ENCODE data around the gene CASP1.
A peak's percentile ranks its signal among the peaks of the same experiment; 100 is the strongest.
"Not testable (repeated sequence)": the region's sequence is repeated elsewhere in the genome, so short reads cannot be mapped to it uniquely, and the experiment has no call there.

The CASP1 gene

DNA sequence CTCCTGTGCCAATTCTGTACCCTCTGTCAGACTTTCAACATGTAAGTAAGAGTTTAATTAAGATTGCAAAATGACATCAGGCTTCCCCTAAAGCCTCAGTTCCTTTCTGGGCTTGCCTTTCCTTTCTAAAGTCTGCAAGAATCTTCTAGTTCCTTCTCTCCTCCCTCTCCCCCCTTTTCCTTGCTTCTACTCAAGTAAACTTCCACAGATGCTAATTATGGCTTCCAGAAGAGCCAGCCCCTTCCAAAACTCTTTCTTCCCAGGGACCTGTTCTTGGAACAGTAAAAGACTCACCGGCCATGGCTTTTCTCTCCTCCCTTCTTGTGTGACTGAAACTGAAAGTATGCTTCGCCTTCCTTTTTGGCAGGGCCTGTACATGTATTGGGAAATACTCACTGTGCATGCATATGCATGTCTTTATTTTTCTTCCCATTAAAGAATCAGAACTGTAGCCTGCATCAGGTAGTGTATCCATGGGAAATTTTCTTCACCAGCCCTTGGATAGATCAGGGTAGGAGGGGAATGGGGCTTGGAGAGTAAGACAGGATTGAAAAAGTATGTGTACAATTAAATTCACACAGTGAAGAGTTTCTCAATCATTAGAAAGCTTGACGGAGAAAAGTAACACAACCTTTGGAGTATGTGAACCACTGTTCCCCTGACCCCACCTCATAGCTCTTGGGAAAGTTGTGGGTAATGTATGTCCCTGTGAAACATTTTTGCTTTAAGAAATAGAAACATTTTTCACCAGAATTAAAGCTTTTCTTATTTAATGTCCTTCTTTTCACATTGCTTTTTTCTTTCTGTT is at the start of gene CASP1:
CASP1 (minus strand) TSS at position 332 of the 808 bp plus-strand sequence; CDS start at position 301, 31 bp downstream.
- H3K36me3 ChIP-seq (replicated peaks): no peaks in the 10 kb centered on the region
- TF ChIP-seq, protein P1, sequence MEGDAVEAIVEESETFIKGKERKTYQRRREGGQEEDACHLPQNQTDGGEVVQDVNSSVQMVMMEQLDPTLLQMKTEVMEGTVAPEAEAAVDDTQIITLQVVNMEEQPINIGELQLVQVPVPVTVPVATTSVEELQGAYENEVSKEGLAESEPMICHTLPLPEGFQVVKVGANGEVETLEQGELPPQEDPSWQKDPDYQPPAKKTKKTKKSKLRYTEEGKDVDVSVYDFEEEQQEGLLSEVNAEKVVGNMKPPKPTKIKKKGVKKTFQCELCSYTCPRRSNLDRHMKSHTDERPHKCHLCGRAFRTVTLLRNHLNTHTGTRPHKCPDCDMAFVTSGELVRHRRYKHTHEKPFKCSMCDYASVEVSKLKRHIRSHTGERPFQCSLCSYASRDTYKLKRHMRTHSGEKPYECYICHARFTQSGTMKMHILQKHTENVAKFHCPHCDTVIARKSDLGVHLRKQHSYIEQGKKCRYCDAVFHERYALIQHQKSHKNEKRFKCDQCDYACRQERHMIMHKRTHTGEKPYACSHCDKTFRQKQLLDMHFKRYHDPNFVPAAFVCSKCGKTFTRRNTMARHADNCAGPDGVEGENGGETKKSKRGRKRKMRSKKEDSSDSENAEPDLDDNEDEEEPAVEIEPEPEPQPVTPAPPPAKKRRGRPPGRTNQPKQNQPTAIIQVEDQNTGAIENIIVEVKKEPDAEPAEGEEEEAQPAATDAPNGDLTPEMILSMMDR (IDR thresholded peaks at IDR 0.05; ENCODE audit: low read depth, low read length, missing control alignments): no peak
- DNase-seq: peak; percentile 81
- in situ Hi-C loops (cut with HindIII; ENCODE audit: low pct_ligation_motif_present, low sequenced_read_pairs): no loop called here
- no peaks in the 10 kb centered on the region for H3K27me3 ChIP-seq (replicated peaks)
- H3K27ac ChIP-seq: peak within 1 kb of the TSS; percentile 13
- H3K4me3 ChIP-seq (ENCODE audit: low read depth, low read length): no peak within 1 kb of the TSS

- in situ Hi-C loops (cut with HindIII; ENCODE audit: low pct_ligation_motif_present, low sequenced_read_pairs): no loop called here
- Histone ChIP-seq H3K4me3 (ENCODE audit: low read depth, low read length) (no peak overlapping the region), H3K27me3 (replicated peaks) (no peaks in the 10 kb centered on the region), H3K36me3 (replicated peaks) (no peaks in the 10 kb centered on the region), H3K27ac (no peak overlapping the region)
- TF ChIP-seq, protein P1 (IDR thresholded peaks at IDR 0.05; ENCODE audit: low read depth, low read length, missing control alignments): no peak
- DNase-seq: no peak
These were observed 46.6 kb upstream of the CASP1 start for GRCh38 chr11:105081412-105082150.

DNA sequence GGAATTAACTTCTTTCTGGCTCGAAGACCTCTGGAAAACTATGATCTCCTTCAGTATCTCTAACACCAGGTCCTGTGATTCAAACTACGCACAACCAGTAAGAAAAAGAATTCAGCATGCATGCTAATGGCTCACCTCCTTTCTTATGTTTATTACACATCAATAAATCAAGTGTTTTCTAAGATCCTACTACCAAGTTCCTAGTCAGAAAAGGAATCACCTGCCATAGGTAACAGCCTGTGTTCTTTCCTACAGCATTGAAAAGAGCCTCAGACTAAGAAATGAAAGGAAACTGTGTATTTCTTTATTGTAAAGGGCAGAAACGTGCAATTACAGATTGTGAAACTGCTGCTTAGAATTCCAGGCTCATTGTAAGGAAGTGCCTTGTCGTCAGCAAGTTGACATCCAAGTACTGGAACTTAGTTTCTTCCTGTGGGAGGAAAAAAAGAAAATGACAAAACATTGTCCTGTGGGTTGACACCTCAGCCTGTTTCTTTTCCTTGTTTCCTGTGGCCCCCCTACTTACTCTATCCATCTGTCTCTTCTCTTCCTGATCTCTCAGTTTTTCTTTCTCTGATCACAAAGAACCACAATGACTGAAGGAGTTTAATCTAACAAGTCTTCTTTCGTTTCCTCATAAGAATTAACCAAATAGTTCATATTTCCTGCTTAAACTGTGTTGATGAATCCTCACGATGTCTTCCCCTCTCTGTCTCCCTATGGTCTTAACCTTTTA is 45.4 kb upstream of the CASP1 start:
- H3K36me3 ChIP-seq (replicated peaks); H3K4me3 ChIP-seq (ENCODE audit: low read depth, low read length); DNase-seq; in situ Hi-C loops (cut with HindIII; ENCODE audit: low pct_ligation_motif_present, low sequenced_read_pairs); H3K27me3 ChIP-seq (replicated peaks); H3K27ac ChIP-seq: not testable (repeated sequence)

DNA sequence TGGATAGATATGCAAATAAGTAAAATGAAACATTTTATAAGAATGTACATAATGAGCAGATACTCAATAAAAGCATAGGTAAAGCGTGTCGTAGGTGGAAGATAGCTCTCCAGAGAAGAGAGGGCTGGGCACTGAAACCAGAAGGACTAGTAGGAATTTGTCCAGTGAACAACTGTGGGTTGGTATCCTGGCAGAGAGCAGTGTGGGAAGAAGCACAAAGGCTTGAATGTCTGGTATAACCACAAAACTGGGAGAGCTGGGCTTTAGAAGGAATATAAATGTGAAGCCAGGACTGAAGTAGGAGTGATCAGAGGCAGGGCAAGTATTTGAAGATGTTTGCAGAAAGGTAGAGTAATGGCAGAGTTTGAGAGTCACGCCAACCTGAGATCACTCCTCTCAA is 43.3 kb upstream of the CASP1 start:
- in situ Hi-C loops (cut with HindIII; ENCODE audit: low pct_ligation_motif_present, low sequenced_read_pairs): no loop called here
- no peak overlapping the region for H3K27ac ChIP-seq
- no peaks in the 10 kb centered on the region for H3K36me3 ChIP-seq (replicated peaks)

DNA sequence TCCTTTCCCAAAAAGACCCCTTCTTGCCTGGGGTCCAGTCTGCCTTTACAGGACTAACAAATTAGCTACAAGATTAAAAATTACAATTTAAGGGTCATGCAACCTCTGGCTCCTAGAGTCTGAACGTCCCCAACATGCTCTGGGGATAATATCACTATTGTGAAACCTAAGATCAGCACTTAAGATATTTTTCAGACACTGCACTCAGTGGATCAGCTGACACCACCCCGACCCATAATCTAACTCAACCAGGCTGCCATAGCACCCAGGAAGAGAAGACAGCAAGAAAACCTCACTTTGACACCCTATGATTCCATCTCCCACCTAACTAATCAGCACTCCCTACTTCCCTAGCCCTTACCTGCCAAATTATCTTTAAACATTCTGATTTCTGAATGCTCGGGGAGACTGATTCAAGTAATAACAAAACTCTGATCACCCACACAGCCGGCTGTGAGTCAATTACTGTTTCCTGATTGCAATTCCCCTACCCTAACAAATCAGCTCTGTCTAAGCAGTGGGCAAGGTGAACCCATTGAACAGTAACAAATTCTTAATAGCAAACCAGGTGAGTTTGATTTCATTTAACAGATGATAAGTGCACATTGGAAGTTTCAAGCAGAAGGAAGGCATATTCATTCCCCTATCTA is 42.3 kb upstream of the CASP1 start:
- in situ Hi-C loops (cut with HindIII; ENCODE audit: low pct_ligation_motif_present, low sequenced_read_pairs); H3K4me3 ChIP-seq (ENCODE audit: low read depth, low read length); DNase-seq; H3K27me3 ChIP-seq (replicated peaks); H3K27ac ChIP-seq; H3K36me3 ChIP-seq (replicated peaks): not testable (repeated sequence)

More for the DNA sequence above, 43.3 kb upstream of the CASP1 start:
- TF ChIP-seq, protein P1 (IDR thresholded peaks at IDR 0.05; ENCODE audit: low read depth, low read length, missing control alignments): no peak
- no peak overlapping the region for H3K4me3 ChIP-seq (ENCODE audit: low read depth, low read length)
- no peak for DNase-seq
- H3K27me3 ChIP-seq (replicated peaks): no peaks in the 10 kb centered on the region

- Histone ChIP-seq H3K36me3 (replicated peaks) (no peaks in the 10 kb centered on the region), H3K4me3 (ENCODE audit: low read depth, low read length) (no peak overlapping the region), H3K27me3 (replicated peaks) (no peaks in the 10 kb centered on the region), H3K27ac (no peak overlapping the region)
- TF ChIP-seq, protein P1 (IDR thresholded peaks at IDR 0.05; ENCODE audit: low read depth, low read length, missing control alignments): no peak
- no peak for DNase-seq
- in situ Hi-C loops (cut with HindIII; ENCODE audit: low pct_ligation_motif_present, low sequenced_read_pairs): no loop called here
These were observed 39.2 kb upstream of the CASP1 start for GRCh38 chr11:105074166-105074530.

Data from brain microvascular endothelial cell (primary cell).